ENCODE data around the gene TDRD10.

- TF ChIP-seq EZH2 (IDR thresholded peaks at IDR 0.05; ENCODE audit: borderline replicate concordance, insufficient read depth, low read depth, low read length, poor library complexity, severe bottlenecking) = peak; percentile 44
- TF ChIP-seq CTCF (IDR thresholded peaks at IDR 0.05) = no peak
Measured at GRCh38 chr1:154501423-154502065, 475 bp upstream of the TDRD10 start.

Measured in B cell (primary cell).